H54 (cell line): ENCODE measurements around the gene BBS1.
"Not testable (repeated sequence)": the region's sequence is repeated elsewhere in the genome, so short reads cannot be mapped to it uniquely, and the experiment has no call there.

Experiments
- DNase-seq: peaks from one replicate; pipeline ENCODE4 v3.0.0; 2011; ENCODE audit warnings: low spot score, mixed read lengths; ENCODE audit not compliant: insufficient read length
- FAIRE-seq: peaks from 3 replicates; lab custom pipeline; 2011; peaks lifted over from hg19 to GRCh38; lab: Jason Lieb, UNC
- POLR2A ChIP-seq: IDR thresholded peaks from 2 replicates; pipeline ENCODE4 v1.6.1; 2011; ENCODE audit warnings: low read depth, mild to moderate bottlenecking, low read length

BBS1 gene

GRCh38 chr11:66523611-66524010 is 13.2 kb downstream of the BBS1 start:
- FAIRE-seq (no peak), DNase-seq (no peak)
- TF ChIP-seq POLR2A, result no peak

- TF ChIP-seq POLR2A, result no peak
- DNase-seq (no peak), FAIRE-seq (no peak)
Measured at GRCh38 chr11:66524304-66525040, 14.0 kb downstream of the BBS1 start.

GRCh38 chr11:66529069-66529468 is 18.6 kb downstream of the BBS1 start:
- TF ChIP-seq POLR2A, result no peak
- no peak for FAIRE-seq
- no peak for DNase-seq

- no peak for DNase-seq
- no peak for TF ChIP-seq POLR2A
- FAIRE-seq, result no peak
Measured at GRCh38 chr11:66529655-66530054, 19.2 kb downstream of the BBS1 start.

DNA sequence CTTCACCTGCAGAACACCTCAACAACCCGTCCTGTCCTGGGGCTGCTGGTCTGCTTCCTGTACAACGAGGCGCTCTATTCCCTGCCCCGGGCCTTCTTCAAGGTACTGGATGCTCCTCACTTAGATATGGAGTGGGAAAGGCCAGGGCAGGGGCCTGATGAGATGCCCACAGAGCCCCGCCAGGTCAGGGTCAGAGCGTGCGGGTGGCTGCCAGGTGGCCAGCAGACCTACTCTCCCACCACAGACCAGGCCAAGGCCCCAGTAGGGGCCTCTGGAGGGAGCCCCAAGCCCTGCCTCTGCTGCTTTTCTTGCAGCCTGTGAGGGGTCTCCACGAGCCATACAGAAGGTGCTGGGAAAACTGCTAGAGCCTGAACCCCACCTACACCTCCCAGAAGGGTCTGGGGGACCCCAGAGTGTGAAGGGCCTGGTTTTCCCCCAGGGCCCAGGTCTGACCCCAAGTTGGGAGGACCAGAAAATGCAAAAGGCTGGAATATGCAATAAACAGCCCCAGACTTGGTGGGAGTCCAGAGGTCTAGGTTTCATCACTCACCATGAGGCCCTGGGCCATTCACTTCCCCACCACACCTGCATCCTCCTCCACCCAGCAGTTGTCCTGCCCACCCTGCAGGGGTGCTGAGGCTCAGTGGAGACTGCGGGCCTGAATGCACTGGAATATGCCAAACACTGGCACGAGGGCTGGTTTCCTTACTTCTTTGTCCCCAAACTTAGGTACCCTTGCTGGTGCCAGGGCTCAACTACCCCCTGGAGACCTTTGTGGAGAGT is 20.7 kb downstream of the BBS1 start:
- TF ChIP-seq POLR2A, result no peak
- FAIRE-seq, result no peak
- no peak for DNase-seq

DNA sequence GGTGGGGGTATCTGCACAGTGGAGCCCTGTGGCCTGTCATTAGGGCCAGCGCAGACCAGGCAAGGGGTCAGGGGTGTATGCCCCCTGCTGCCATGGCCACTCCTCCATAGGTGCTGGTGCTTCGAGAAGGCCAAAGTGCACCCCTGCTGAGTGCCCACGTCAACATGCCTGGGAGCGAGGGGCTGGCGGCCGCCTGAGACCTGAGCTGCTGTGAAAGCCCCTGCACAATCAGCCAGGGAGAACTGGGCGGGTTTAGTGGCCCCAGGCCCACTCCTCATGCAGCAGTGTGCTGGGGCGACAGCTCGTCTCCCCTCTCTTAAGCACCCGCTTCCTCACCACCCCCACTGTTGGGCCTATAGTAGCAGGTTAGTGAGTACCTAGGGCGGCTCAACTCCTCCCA is 21.4 kb downstream of the BBS1 start:
- no peak for TF ChIP-seq POLR2A
- FAIRE-seq (no peak), DNase-seq (no peak)

DNA sequence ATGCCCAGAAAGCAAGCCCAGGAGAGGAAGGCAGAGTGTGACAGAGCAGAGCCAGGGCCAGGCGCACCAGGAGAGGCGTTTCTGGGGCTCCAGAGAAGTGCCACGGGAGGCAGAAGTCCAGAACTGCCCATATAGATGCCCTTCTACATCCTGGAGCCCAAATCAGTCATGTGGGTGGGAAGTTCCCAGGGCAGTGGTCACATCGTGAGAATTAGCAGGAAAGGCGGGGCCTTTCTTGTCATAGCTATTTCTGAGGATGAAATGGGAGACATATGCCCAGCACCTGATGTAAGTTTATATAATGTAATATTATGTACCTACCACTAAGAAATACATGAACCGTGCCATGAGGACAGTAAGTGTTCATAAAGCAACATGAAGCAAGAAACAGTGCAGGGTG is 22.3 kb downstream of the BBS1 start:
- no peak for FAIRE-seq
- DNase-seq, result no peak
- no peak for TF ChIP-seq POLR2A

GRCh38 chr11:66539170-66539869 is 28.9 kb downstream of the BBS1 start:
- DNase-seq, result no peak
- TF ChIP-seq POLR2A, result no peak
- no peak for FAIRE-seq

DNA sequence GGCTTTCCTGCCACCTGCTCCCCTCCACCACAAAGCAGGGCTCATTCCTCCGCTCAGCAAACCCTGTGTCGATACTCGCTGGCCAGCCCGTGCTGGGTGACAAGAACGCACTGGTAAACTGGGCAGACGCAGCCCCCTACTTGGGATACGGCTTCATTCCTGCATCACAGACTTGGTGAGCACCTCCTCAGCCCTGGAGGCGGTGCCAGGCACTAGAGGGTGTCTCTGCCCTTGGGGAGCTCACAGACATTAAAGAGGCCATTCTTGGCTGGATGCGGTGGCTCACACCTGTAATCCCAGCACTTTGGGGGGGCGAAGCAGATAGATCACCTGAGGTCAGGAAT is 29.4 kb downstream of the BBS1 start:
- DNase-seq (no peak), FAIRE-seq (no peak)
- no peak for TF ChIP-seq POLR2A

DNA sequence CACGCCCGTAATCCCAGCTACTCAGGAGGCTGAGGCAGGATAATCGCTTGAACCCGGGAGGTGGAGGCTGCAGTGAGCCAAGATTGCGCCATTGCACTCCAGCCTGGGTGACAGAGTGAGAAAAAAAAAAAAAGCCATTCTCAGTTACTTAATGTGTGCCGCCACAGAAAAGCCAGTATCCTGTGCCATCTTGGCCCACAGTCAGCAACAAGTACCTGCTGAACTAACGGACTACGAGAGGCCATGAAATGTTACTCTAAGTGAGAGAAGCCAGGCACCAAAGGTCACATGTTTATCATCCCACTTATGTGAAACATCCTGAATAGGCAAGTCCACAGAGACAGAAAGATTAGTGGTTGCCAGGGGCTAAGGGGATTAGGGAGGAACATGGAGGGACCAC is 30.2 kb downstream of the BBS1 start:
- DNase-seq, FAIRE-seq: not testable (repeated sequence)

GRCh38 chr11:66541892-66542291 is 31.5 kb downstream of the BBS1 start:
- FAIRE-seq, result no peak

GRCh38 chr11:66542362-66542761 is 31.9 kb downstream of the BBS1 start:
- DNase-seq, result no peak
- no peak for TF ChIP-seq POLR2A
- FAIRE-seq, result no peak

More at GRCh38 chr11:66541892-66542291, 31.5 kb downstream of the BBS1 start:
- no peak for TF ChIP-seq POLR2A
- DNase-seq, result no peak

DNA sequence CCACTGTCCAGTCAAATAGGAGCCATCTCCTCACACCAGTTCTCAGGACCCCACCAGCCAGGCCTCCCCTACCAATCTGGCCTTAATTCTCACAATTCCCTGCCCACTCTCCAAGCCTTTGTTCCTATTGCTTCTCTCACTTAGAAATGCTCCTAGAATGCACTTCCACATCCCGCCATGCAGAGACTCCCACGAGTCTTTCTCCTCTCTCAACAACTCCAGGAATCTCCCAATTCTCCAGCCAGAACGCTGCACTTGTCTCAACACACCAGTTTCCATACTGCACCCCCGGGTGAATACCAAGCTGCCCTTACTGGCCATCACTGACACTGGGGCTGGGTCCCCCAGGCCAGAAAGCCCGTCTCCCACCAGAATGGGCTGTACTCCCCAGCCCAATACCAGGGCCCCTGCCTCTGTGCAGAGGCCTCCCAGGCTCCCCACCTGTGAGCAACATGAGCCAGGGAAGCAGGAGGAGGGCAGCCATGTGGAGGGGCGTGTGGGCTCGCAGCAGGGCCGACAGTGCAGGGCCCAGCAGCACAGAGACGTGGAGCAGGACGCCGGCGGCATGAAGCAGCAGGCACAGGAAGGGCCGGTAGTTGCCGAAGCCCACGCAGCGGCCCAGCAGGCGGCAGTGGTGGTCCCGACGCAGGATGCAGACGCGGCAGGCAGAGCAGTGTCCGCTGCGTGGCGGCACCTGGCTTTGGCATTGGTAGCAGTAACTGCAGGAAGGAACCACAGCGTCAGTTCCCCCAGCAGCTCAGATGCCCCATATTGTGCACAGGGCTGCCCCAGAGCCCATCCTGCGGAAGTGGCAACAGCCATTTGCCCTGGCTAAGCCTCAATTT is 33.0 kb downstream of the BBS1 start:
- no peak for FAIRE-seq
- TF ChIP-seq POLR2A, result no peak
- DNase-seq, result no peak

- not testable (repeated sequence) for FAIRE-seq, DNase-seq
Measured at GRCh38 chr11:66544952-66545351, 34.5 kb downstream of the BBS1 start.
